ENCODE results near the gene GPANK1. TPM values are rescaled to one million over a fixed set of nuclear protein-coding genes. Genes with fewer than 3 reads are reported as not detected.
A peak's percentile ranks its signal among the peaks of the same experiment; 100 is the strongest.

Gene GPANK1
- total and polyA plus RNA-seq, 2 of the 13 experiments (the other 11 are each of a cell fraction or from before 2014, with no cell fraction given), result 15.4 to 22.8 TPM

GRCh38 chr6:31651602-31652191, 13.1 kb downstream of the GPANK1 start (continued):
- TF ChIP-seq RARA (CRISPR knock-in tag; IDR thresholded peaks at IDR 0.05) (peak; percentile 38; the same call in 1 of the 2 replicates), GPN1 (CRISPR knock-in tag; IDR thresholded peaks at IDR 0.05; ENCODE audit: borderline replicate concordance) (no peak), PTBP1 (IDR thresholded peaks at IDR 0.05; ENCODE audit: low read depth, low read length, poor library complexity, severe bottlenecking) (peak; percentile 25), ARID2 (CRISPR knock-in tag; IDR thresholded peaks at IDR 0.05; ENCODE audit: borderline replicate concordance) (peak; percentile 78; the same call in 1 of the 2 replicates), CEBPG (CRISPR knock-in tag; IDR thresholded peaks at IDR 0.05) (peak; percentile 8; the same call in 1 of the 2 replicates), ZNF709 (CRISPR knock-in tag; IDR thresholded peaks at IDR 0.05) (0 out of 2 replicates have a peak, but pooled peaks have one; percentile 22)

DNA sequence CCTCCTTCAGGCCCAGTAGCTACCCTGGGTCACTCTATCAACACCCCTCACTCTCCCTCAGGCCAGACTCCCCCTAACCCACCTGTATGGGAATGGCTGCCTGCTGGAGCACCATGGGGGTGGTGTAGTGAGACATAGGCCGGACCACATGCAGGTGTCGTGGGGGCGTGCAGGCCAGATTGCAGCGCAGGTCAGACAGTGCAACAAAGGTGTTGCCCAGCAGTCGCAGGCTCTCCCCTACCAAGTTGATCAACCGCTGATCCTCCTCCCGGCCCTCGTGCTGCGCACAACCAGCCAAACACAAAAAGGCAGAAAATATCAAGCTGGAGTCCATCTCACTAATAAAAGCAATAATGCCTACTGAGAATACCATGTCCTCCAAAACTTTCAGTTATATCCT, 19.5 kb downstream of the GPANK1 start:
- 97% methylated on average over 9 of the region's 9 CpGs for WGBS (ENCODE audit: low lambda C conversion rate)
- FAIRE-seq, result no peak
- Histone ChIP-seq H3K27me3 (ENCODE audit: control insufficient read depth in 1 of 2, insufficient read depth in 2 of 2, low read length in 2 of 2) (no peaks in the 10 kb centered on the region), H3K4me2 (ENCODE audit: low read depth, low read length) (no peak overlapping the region), H3K4me3 (replicated peaks in 1 of 3; ENCODE audit: insufficient read depth in 1 of 3, low read depth in 2 of 3, low read length in 3 of 3) (no peak overlapping the region), H3K9me3 (ENCODE audit: low read length) (no peaks in the 10 kb centered on the region), H3K27ac (ENCODE audit: extremely low read length, insufficient read depth, low read length) (no peak overlapping the region), H3K36me3 (replicated peaks in 1 of 2; ENCODE audit: control insufficient read depth in 1 of 2, insufficient read depth in 2 of 2, low read length in 2 of 2) (peaks cover 69 to 91% of the 10 kb centered on the region in 2 experiments), H3K4me1 (ENCODE audit: insufficient read depth, low read length) (peaks cover 37% of the 10 kb centered on the region), H3K9ac (ENCODE audit: insufficient read depth, low read depth, low read length) (no peak overlapping the region), H3K79me2 (ENCODE audit: insufficient read depth, low read length) (peaks cover 23% of the 10 kb centered on the region), H2AFZ (ENCODE audit: low read length) (no peak overlapping the region), H4K20me1 (ENCODE audit: insufficient read depth, low read length) (no peaks in the 10 kb centered on the region)
- no peak for ATAC-seq
- in situ Hi-C loops (cut with HindIII; ENCODE audit: extremely low pct_ligation_motif_present, low pct_unique_long_range_greater_than_20kb), result no loop called here
- no TSS peak for BruUV-seq (replicated peaks)
- ChIA-PET POLR2A (interaction anchor here (0.9 to 3.6 kb wide), 5 partner anchors 9 to 24 kb away, joined by 3 to 104 read pairs (median 30); partner anchors contain the start of genes APOM, BAG6, C6orf47 and CSNK2B), CTCF (ENCODE audit: low intra/inter-chr PET ratio, low total read pairs) (no interaction called here)
- no peak for DNase-seq (ENCODE audit: low spot score)
- intact Hi-C loops (cut with micrococcal nuclease; ENCODE audit: unreplicated experiment), result no loop called here
- no peak for TF ChIP-seq ERF (CRISPR knock-in tag; IDR thresholded peaks at IDR 0.05)
- no peak for TF ChIP-seq ZHX2 (IDR thresholded peaks at IDR 0.05; ENCODE audit: low read depth)
- no peak for TF ChIP-seq ZHX2 (CRISPR knock-in tag; IDR thresholded peaks at IDR 0.05; ENCODE audit: borderline replicate concordance)
- no peak for TF ChIP-seq BORCS8-MEF2B (CRISPR knock-in tag; IDR thresholded peaks at IDR 0.05)
- no peak for TF ChIP-seq ZNF782 (CRISPR knock-in tag; IDR thresholded peaks at IDR 0.05; ENCODE audit: borderline replicate concordance)
- TF ChIP-seq ZFP36 (IDR thresholded peaks at IDR 0.05; ENCODE audit: borderline replicate concordance, low read depth, low read length, partially characterized antibody), result no peak

Data from HepG2 (cell line).